Testis (tissue), 3 donors: ENCODE measurements around the gene MBIP. TPM values are rescaled to one million over a fixed set of nuclear protein-coding genes. Genes with fewer than 3 reads are reported as not detected.

Experiments
- DNase-seq: peaks from one replicate; pipeline ENCODE4 v3.0.0-alpha.2; 2019
- H3K27ac ChIP-seq, 2 donors: fragments of 200-600 bp; sonication (generic); one replicate each; pipeline ENCODE4 v1.5.1; 2019
- H3K27me3 ChIP-seq: fragments of 200-600 bp; sonication (generic); one replicate; pipeline ENCODE4 v1.5.1; 2019
- H3K36me3 ChIP-seq: fragments of 200-600 bp; sonication (generic); one replicate; pipeline ENCODE4 v1.5.1; 2017; ENCODE audit warnings: low read depth; ENCODE audit errors: missing control alignments
- H3K4me1 ChIP-seq: fragments of 200-600 bp; sonication (generic); one replicate; pipeline ENCODE4 v1.5.1; 2019
- H3K4me3 ChIP-seq, 2 donors: fragments of 200-600 bp; sonication (generic); one replicate each; pipeline ENCODE4 v1.5.1; 2017 to 2019
- H3K9me3 ChIP-seq: fragments of 200-600 bp; sonication (generic); one replicate; pipeline ENCODE4 v1.5.1; 2017
- CTCF ChIP-seq, 3 experiments: fragments of 450-650 bp in 2 of 3; fragments of 200-600 bp in 1 of 3; sonication (generic) in 1 of 3; IDR thresholded peaks; one replicate each; pipeline ENCODE4 v1.5.1; 2016 to 2019; ENCODE audit warnings: antibody characterized with exemption in 3 of 3, mild to moderate bottlenecking in 2 of 3, moderate library complexity in 1 of 3
- POLR2A ChIP-seq: fragments of 450-650 bp; IDR thresholded peaks from one replicate; pipeline ENCODE4 v1.6.1; 2017; ENCODE audit warnings: antibody characterized with exemption, mild to moderate bottlenecking, moderate library complexity
- WGBS, 2 donors: methylation state at CpG; one replicate each; pipeline ENCODE4 v1.1.5; 2018; 5-methylcytosine and 5-hydroxymethylcytosine counted together
- intact Hi-C: fragments of 100-400 bp; cut with DNase I; formaldehyde crosslinking; loops from one replicate; pipeline ENCODE4 v1.15.1; 2023; ENCODE audit warnings: low total_unique reads
- polyA plus RNA-seq: library from polyadenylated mRNA; stranded (reverse); fragments of 350-450 nt; fragmentation: Illumina TruSeq; extraction: RNeasy Lipid Tissue Mini Kit (QIAGEN cat#74804); gene quantifications from one replicate; pipeline ENCODE4 v1.2.3, GENCODE V29; 2014; ENCODE audit warnings: low read depth, low replicate concordance; ENCODE audit not compliant: insufficient read depth
- total RNA-seq, 2 donors: library from RNA; depleted of rRNA; stranded (reverse); fragments of >200 nt; gene quantifications; one replicate each; pipeline ENCODE4 v1.2.3, GENCODE V29; 2016

The MBIP gene
- total and polyA plus RNA-seq, 3 donors from 2014 or later = 21.0 to 27.5 (median 22.1) TPM

- Histone ChIP-seq H3K4me1 (peaks cover 6% of the 10 kb centered on the region), H3K36me3 (peaks cover 3% of the 10 kb centered on the region), H3K27ac (no peak overlapping the region), H3K27me3 (no peaks in the 10 kb centered on the region), H3K9me3 (no peaks in the 10 kb centered on the region), H3K4me3 (no peak overlapping the region)
- TF ChIP-seq CTCF (IDR thresholded peaks at IDR 0.05) = no peak
- TF ChIP-seq POLR2A = no peak
- DNase-seq = no peak
- WGBS, 2 donors = 73% methylated on average over 3 of the region's 3 CpGs
- intact Hi-C loops = no loop called here
These were observed 5.1 kb downstream of the MBIP start for GRCh38 chr14:36315159-36315853.

GRCh38 chr14:36313898-36314297 is 6.5 kb downstream of the MBIP start:
- WGBS, 2 donors = 84 to 90% methylated on average over 3 of the region's 3 CpGs
- DNase-seq = no peak

GRCh38 chr14:36313206-36313605 is 7.2 kb downstream of the MBIP start:
- TF ChIP-seq POLR2A (no peak), CTCF (IDR thresholded peaks at IDR 0.05) (no peak)
- WGBS, 2 donors = 76 to 85% methylated on average over 2 of the region's 2 CpGs
- Histone ChIP-seq H3K36me3 (peaks cover 3% of the 10 kb centered on the region), H3K4me1 (no peaks in the 10 kb centered on the region), H3K27me3 (no peaks in the 10 kb centered on the region), H3K27ac (no peak overlapping the region), H3K9me3 (no peaks in the 10 kb centered on the region), H3K4me3 (no peak overlapping the region)
- DNase-seq = no peak
- intact Hi-C loops = no loop called here

More at GRCh38 chr14:36313898-36314297, 6.5 kb downstream of the MBIP start:
- Histone ChIP-seq H3K36me3 (peaks cover 3% of the 10 kb centered on the region), H3K4me3 (no peak overlapping the region), H3K4me1 (peaks cover 6% of the 10 kb centered on the region), H3K9me3 (no peaks in the 10 kb centered on the region), H3K27ac (no peak overlapping the region), H3K27me3 (no peaks in the 10 kb centered on the region)
- TF ChIP-seq CTCF (IDR thresholded peaks at IDR 0.05) (no peak), POLR2A (no peak)
- intact Hi-C loops = no loop called here

GRCh38 chr14:36306836-36307235 is 13.6 kb downstream of the MBIP start:
- no peaks in the 10 kb centered on the region for H3K9me3 ChIP-seq
- DNase-seq = no peak
- H3K27me3 ChIP-seq = no peaks in the 10 kb centered on the region
- TF ChIP-seq CTCF (IDR thresholded peaks at IDR 0.05) = no peak
- TF ChIP-seq POLR2A = no peak
- H3K27ac ChIP-seq = no peak overlapping the region
- H3K4me1 ChIP-seq = no peaks in the 10 kb centered on the region
- no peaks in the 10 kb centered on the region for H3K36me3 ChIP-seq
- H3K4me3 ChIP-seq = no peak overlapping the region
- 84 to 94% methylated on average over 2 of the region's 2 CpGs for WGBS, 2 donors
- intact Hi-C loops = no loop called here

GRCh38 chr14:36304895-36305294 is 15.5 kb downstream of the MBIP start:
- H3K27ac ChIP-seq = no peak overlapping the region
- intact Hi-C loops = no loop called here
- DNase-seq = no peak
- TF ChIP-seq POLR2A (no peak), CTCF (IDR thresholded peaks at IDR 0.05) (no peak)
- H3K4me1 ChIP-seq = no peaks in the 10 kb centered on the region
- H3K36me3 ChIP-seq = no peaks in the 10 kb centered on the region
- H3K4me3 ChIP-seq = no peak overlapping the region
- no peaks in the 10 kb centered on the region for H3K9me3 ChIP-seq
- H3K27me3 ChIP-seq = no peaks in the 10 kb centered on the region
